Measurements from ENCODE around the gene HIVEP1.

DNA sequence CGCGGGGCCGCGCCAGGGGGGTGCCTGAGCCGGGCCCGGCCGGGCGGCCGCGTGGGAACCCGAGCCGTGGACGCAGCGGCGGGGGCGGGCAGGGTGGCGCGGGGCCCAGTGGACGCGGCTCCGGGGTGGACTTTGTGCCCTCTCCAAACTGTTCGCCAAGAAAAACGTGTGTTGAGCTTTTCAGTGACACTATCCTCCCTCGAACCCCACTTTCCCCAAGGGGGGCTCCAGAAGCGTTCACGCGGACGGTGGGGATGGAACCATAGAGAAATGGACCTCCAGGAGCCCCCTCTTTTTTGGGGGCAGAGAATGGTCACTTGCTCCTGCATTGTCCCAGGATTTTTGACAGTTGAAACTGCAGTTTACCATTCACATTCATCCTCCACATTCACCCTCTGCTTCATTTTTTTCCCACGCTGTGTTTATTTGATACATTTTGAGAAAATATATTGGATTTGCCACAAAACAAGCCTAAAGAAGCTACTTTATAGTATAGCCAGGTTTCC lies 2.9 kb upstream of the HIVEP1 start:
- TF ChIP-seq, protein P1, sequence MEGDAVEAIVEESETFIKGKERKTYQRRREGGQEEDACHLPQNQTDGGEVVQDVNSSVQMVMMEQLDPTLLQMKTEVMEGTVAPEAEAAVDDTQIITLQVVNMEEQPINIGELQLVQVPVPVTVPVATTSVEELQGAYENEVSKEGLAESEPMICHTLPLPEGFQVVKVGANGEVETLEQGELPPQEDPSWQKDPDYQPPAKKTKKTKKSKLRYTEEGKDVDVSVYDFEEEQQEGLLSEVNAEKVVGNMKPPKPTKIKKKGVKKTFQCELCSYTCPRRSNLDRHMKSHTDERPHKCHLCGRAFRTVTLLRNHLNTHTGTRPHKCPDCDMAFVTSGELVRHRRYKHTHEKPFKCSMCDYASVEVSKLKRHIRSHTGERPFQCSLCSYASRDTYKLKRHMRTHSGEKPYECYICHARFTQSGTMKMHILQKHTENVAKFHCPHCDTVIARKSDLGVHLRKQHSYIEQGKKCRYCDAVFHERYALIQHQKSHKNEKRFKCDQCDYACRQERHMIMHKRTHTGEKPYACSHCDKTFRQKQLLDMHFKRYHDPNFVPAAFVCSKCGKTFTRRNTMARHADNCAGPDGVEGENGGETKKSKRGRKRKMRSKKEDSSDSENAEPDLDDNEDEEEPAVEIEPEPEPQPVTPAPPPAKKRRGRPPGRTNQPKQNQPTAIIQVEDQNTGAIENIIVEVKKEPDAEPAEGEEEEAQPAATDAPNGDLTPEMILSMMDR (IDR thresholded peaks at IDR 0.05), result no peak
- TF ChIP-seq POLR2A (IDR thresholded peaks at IDR 0.05), result no peak

Data from body of pancreas (tissue), 4 donors.